DMS153 treated with DMSO at 0.1 percent for 48 hours (cell line): ENCODE measurements around the gene PAX3.

Experiments
- DNase-seq: peaks from one replicate; lab custom pipeline; 2025; ENCODE audit not compliant: unreplicated experiment; lab: John Stamatoyannopoulos, UW

Gene PAX3

DNA sequence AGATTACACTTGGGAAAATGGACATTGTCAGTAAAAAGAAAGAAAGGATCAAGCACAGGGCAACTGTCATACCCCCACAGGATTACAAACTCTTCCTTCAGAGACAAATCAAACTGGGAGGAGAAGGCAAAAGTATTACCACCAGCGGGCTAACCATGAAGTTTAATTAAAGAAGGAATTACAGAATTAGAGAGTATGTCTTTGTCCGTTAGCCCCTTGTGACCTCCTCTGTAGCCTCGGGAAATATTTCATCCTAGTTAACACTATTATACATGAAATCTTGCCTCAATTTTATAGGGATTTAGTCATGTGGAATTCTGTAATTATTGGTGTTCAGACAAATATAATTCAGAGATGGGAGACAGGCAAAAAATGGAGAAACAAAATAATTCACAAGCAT, 60.7 kb downstream of the PAX3 start:
- no peak for DNase-seq

GRCh38 chr2:222232839-222233238, 66.0 kb downstream of the PAX3 start:
- DNase-seq = no peak

GRCh38 chr2:222232372-222232771, 66.4 kb downstream of the PAX3 start:
- DNase-seq = no peak

GRCh38 chr2:222228054-222228453, 70.7 kb downstream of the PAX3 start:
- no peak for DNase-seq

DNA sequence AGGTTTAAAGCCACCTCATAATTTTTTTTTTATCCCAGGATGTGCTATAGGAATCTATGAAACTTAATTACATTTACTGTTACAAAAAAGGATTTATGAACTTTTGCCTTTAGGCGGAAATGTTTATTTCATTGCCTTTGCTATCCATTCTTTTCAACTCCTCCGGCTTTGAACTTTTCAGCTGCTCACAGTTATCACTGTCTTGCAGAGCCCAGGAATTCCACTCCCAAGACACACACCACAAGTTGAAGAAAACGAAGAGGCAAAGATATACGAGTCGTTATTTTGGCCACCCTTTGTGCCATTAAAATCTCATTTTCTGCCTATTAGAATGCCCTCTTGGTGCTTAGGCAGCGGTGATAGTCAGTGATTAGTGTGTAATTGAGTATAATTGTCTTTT, 80.0 kb downstream of the PAX3 start:
- DNase-seq = no peak

GRCh38 chr2:222217712-222218111, 81.1 kb downstream of the PAX3 start:
- DNase-seq = no peak

GRCh38 chr2:222214885-222215284, 83.9 kb downstream of the PAX3 start:
- DNase-seq = no peak

GRCh38 chr2:222213049-222213448, 85.7 kb downstream of the PAX3 start:
- DNase-seq = no peak

- DNase-seq = no peak
Observed at GRCh38 chr2:222212571-222212970, 86.2 kb downstream of the PAX3 start.

DNA sequence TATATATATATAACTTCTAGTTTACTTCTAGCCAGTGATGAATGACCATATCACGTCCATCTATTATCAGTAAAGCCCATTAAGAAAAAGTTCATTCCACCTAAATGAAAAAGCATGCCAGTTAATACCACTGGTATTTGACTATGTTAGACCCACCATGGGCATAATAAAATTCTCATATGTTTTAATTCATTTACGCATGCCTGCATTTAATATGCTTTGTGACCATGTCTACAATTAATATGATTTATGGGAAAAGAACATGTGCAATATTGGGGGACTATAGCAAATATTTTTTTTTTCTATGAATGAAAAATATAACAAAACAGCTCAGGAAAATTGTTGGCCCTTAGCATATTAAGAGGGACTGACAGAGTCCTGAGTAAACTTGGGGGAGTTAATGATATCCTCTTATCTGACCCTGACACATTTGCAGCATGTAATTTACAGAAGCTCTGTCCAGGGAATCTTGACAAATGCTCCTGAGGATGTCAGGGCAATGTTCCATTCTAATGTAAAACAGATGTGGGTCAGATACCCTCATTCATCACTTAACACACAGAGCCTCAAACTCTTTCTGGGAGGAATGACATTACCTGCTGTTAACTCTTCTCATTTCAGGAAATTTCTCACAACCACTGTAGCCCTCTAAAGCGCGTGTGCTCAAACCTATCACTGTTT, 90.6 kb downstream of the PAX3 start:
- no peak for DNase-seq

GRCh38 chr2:222205136-222205535, 93.7 kb downstream of the PAX3 start:
- DNase-seq = no peak

GRCh38 chr2:222203041-222203440, 95.8 kb downstream of the PAX3 start:
- no peak for DNase-seq

- no peak for DNase-seq
Observed at GRCh38 chr2:222196159-222196558, 102.6 kb downstream of the PAX3 start.

DNA sequence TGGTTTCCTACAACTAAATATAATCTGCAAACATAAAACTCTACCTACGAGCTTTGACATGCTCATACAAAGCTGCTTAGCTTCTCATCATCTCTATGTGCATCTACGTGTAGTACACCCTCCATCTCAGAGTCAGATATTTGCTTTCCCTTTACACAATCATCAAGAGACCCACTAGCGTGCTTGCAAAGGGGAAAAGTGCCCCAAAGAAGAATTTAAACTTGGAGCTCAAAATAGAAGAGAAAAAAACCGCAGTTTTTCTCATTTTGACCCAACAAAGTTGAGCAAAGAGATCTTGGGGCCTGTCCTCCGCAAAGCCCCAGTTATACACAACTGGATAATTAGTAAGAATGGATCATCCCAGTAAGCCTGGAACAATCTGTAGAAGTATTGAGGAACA, 104.1 kb downstream of the PAX3 start:
- no peak for DNase-seq

- DNase-seq = no peak
Observed at GRCh38 chr2:222193328-222193983, 105.3 kb downstream of the PAX3 start.

DNA sequence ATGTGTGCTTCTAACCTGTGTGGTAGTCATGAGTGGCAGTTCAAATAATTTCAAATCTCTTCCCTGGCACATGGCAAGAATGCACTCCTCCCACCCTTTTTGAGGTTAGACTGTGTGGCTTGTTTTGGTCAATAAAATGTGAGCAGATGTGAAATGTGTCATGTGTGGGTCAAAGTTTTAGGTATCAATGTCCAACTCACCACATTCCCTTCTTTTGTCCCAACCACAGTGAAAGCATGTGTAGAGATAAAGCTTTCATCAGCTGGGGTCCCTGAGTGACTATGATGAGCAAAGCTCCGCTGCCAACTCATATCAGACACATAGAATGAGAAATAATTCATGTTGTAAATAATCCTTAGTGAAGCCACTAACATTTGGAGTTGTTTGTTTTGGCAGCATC, 118.2 kb downstream of the PAX3 start:
- no peak for DNase-seq

DNA sequence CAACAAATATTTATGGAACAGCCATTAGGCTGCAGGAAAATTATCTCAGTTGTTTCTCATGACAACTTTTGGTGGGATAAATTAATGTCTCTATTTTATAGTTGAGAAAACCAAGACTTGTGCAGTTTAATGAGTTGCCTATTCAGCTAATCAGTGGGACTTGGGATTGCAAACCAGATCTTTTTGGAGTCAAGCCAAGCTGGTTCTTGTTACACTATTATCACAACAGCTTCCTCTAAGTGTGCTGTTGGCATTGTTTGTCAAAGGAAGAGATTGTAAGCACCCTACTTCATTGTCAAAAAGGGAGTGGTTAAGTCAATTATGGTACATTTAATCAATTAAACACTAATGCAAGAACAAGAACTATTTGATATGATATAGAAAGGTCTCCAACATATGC, 119.2 kb downstream of the PAX3 start:
- DNase-seq = no peak

DNA sequence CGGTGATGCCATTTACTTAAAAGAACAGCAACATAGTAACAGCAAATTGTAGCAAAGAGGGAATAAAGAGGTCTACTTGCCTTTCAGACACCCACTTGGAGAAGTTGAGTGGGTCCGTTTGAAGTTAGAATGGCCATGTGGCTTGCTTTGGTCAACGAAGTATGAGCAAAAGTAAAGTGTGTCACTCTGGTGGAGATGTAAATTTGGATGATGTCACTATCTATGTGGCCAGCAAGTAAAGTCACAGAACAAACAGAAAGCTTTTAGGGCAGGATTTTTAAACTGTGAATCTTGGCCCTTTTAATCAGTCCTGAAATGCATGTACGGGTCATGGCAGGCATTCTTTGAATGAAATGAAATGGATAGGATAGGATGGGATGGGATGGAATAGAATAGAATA, 120.3 kb downstream of the PAX3 start:
- DNase-seq = no peak

DNA sequence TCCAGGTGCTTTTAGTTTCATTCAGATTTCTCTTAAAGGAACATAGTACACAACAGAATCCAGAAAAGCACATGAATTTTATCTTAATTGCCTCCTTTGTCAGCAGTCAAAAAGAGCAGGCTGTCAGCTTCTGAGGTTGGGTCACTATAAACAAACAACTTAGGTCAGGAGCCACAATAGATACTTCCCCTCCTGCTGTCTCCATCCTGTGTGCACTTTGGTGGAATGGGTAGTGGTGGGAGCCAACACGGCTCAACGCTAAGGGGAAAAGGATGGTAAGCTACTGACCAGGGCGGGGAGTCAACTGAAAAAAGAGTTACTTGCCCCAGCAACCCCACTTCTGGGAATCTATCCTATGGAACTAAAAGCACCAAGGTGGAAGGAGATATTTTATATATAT, 121.9 kb downstream of the PAX3 start:
- no peak for DNase-seq

DNA sequence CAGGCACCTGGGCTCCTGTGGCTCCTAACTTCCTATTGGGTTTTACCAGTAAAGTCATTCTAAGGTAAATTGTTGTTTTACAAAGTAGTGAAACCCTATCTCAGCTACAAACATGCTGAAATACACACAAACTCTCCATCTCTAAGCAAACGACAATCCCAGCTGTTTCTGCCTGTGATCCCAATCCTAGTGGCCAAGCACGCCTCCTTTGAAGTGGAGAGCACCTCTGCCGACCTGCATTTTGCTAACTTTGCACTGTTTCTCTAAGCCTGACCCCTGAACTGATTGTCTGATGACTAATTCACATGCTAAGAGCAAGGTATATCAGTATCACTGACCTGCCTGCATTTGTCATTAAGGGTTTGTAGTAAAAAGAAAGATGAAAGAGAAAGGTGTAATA, 124.3 kb downstream of the PAX3 start:
- DNase-seq = no peak

DNA sequence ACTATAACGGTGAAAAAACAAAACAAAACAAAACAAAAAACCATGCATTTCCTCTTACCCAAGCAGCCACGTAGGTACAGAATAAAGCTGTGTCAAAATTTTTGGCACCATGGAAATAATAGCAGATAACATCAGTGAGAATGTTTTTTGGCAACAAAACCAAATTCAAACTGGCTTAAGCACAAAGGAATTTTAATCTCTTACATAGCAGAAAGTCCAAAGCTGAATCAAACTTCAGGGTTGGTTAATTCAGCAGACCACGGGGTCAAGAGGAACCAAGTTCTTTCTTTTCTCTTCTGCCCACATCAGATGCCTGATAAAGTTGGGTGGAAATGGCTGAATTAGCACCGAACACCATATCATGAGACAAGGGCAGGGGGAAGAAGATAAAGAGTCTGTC, 129.5 kb downstream of the PAX3 start:
- no peak for DNase-seq

DNA sequence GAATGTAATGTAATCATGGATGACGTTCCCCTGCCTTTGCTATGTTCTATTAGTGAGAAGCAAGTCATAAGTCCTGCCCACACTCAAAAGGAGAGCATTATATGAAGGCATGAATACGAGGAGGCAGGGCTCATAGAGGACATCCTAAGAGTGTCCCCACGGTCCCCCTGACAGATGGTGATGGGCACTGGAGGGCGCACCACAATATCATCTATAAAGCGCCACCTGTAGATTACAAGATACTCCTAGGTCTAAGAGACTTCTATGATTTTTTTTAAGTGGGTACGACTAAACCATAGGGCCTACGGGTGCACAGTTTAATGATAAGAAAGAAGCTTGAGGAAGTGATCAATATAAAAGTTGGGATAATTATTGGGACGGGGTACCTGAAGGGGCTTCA, 131.0 kb downstream of the PAX3 start:
- DNase-seq = no peak

- DNase-seq = no peak
Observed at GRCh38 chr2:222160944-222161343, 137.9 kb downstream of the PAX3 start.
